ENCODE measurements around the gene EMCN.
A peak's percentile ranks its signal among the peaks of the same experiment; 100 is the strongest.
"Not testable (repeated sequence)": the region's sequence is repeated elsewhere in the genome, so short reads cannot be mapped to it uniquely, and the experiment has no call there.

The EMCN gene

GRCh38 chr4:100431416-100431815, 86.4 kb downstream of the EMCN start:
- ATAC-seq = no peak
- Mint-ChIP-seq H3K4me3 (no peak overlapping the region), H3K9me3 (no peaks in the 10 kb centered on the region), H3K27ac (peak overlapping the region in 1 of 2 donors; percentile 28), H3K27me3 (no peaks in the 10 kb centered on the region), H3K4me1 (no peaks in the 10 kb centered on the region)
- DNase-seq = no peak

- no peaks in the 10 kb centered on the region for H3K9me3 Mint-ChIP-seq
- no peaks in the 10 kb centered on the region for H3K27me3 Mint-ChIP-seq
- DNase-seq (no peak), ATAC-seq (no peak)
- H3K4me1 Mint-ChIP-seq = no peaks in the 10 kb centered on the region
- no peak overlapping the region for H3K4me3 Mint-ChIP-seq
- no peak overlapping the region for H3K27ac Mint-ChIP-seq
Observed at GRCh38 chr4:100430451-100430850, 87.4 kb downstream of the EMCN start.

GRCh38 chr4:100429616-100430015, 88.2 kb downstream of the EMCN start:
- Mint-ChIP-seq H3K4me1 (no peaks in the 10 kb centered on the region), H3K4me3 (no peak overlapping the region), H3K27ac (no peak overlapping the region), H3K9me3 (no peaks in the 10 kb centered on the region), H3K27me3 (no peaks in the 10 kb centered on the region)
- DNase-seq = no peak
- ATAC-seq = no peak

- Mint-ChIP-seq H3K4me3 (no peak overlapping the region), H3K27ac (peak overlapping the region in 1 of 2 donors; percentile 8), H3K4me1 (no peaks in the 10 kb centered on the region), H3K9me3 (no peaks in the 10 kb centered on the region), H3K27me3 (no peaks in the 10 kb centered on the region)
- ATAC-seq = no peak
- DNase-seq = no peak
Observed at GRCh38 chr4:100428051-100428450, 89.8 kb downstream of the EMCN start.

- ATAC-seq = no peak
- Mint-ChIP-seq H3K4me3 (no peak overlapping the region), H3K27ac (no peak overlapping the region), H3K4me1 (no peaks in the 10 kb centered on the region), H3K9me3 (no peaks in the 10 kb centered on the region), H3K27me3 (no peaks in the 10 kb centered on the region)
- no peak for DNase-seq
Observed at GRCh38 chr4:100424376-100424775, 93.4 kb downstream of the EMCN start.

- ATAC-seq = no peak
- H3K27ac Mint-ChIP-seq = no peak overlapping the region
- H3K4me1 Mint-ChIP-seq = no peaks in the 10 kb centered on the region
- H3K27me3 Mint-ChIP-seq = peaks cover 11% of the 10 kb centered on the region
- H3K4me3 Mint-ChIP-seq = no peak overlapping the region
- H3K9me3 Mint-ChIP-seq = no peaks in the 10 kb centered on the region
- DNase-seq = no peak
Observed at GRCh38 chr4:100422894-100423293, 94.9 kb downstream of the EMCN start.

GRCh38 chr4:100421361-100421978, 96.4 kb downstream of the EMCN start:
- Mint-ChIP-seq H3K4me1 (no peaks in the 10 kb centered on the region), H3K9me3 (no peaks in the 10 kb centered on the region), H3K27ac (no peak overlapping the region), H3K4me3 (no peak overlapping the region), H3K27me3 (peaks cover 11% of the 10 kb centered on the region)
- DNase-seq (no peak), ATAC-seq (no peak)

GRCh38 chr4:100420571-100420970, 97.3 kb downstream of the EMCN start:
- H3K4me1 Mint-ChIP-seq = no peaks in the 10 kb centered on the region
- no peak for ATAC-seq
- DNase-seq = no peak
- H3K4me3 Mint-ChIP-seq = no peak overlapping the region
- no peaks in the 10 kb centered on the region for H3K9me3 Mint-ChIP-seq
- peaks cover 11% of the 10 kb centered on the region for H3K27me3 Mint-ChIP-seq
- no peak overlapping the region for H3K27ac Mint-ChIP-seq

- Mint-ChIP-seq H3K4me1 (no peaks in the 10 kb centered on the region), H3K4me3 (no peak overlapping the region), H3K27me3 (peaks cover 11% of the 10 kb centered on the region), H3K27ac (no peak overlapping the region), H3K9me3 (no peaks in the 10 kb centered on the region)
- no peak for DNase-seq
- ATAC-seq = no peak
Observed at GRCh38 chr4:100417565-100417964, 100.3 kb downstream of the EMCN start.

GRCh38 chr4:100414016-100414790, 103.6 kb downstream of the EMCN start:
- ATAC-seq (no peak), DNase-seq (no peak)
- no peaks in the 10 kb centered on the region for H3K9me3 Mint-ChIP-seq
- no peak overlapping the region for H3K27ac Mint-ChIP-seq
- H3K4me1 Mint-ChIP-seq = no peaks in the 10 kb centered on the region
- H3K27me3 Mint-ChIP-seq = peaks cover 10% of the 10 kb centered on the region
- H3K4me3 Mint-ChIP-seq = no peak overlapping the region

GRCh38 chr4:100391863-100392262, 126.0 kb downstream of the EMCN start:
- Mint-ChIP-seq H3K27me3 (peaks cover 5% of the 10 kb centered on the region), H3K27ac (no peak overlapping the region), H3K4me3 (no peak overlapping the region), H3K9me3 (no peaks in the 10 kb centered on the region), H3K4me1 (no peaks in the 10 kb centered on the region)
- DNase-seq = no peak
- ATAC-seq = peak; percentile 67

GRCh38 chr4:100391086-100391485, 126.7 kb downstream of the EMCN start:
- DNase-seq = no peak
- H3K4me1 Mint-ChIP-seq = no peaks in the 10 kb centered on the region
- no peak for ATAC-seq
- H3K4me3 Mint-ChIP-seq = no peak overlapping the region
- no peaks in the 10 kb centered on the region for H3K9me3 Mint-ChIP-seq
- no peaks in the 10 kb centered on the region for H3K27me3 Mint-ChIP-seq
- H3K27ac Mint-ChIP-seq = no peak overlapping the region

- Mint-ChIP-seq H3K27me3 (no peaks in the 10 kb centered on the region), H3K4me3 (no peak overlapping the region), H3K9me3 (peaks cover 0 to 5% of the 10 kb centered on the region in 2 donors), H3K4me1 (no peaks in the 10 kb centered on the region), H3K27ac (no peak overlapping the region)
- DNase-seq (no peak), ATAC-seq (no peak)
Observed at GRCh38 chr4:100386270-100386669, 131.6 kb downstream of the EMCN start.

GRCh38 chr4:100380401-100380800, 137.4 kb downstream of the EMCN start:
- H3K27me3 Mint-ChIP-seq, ATAC-seq, H3K4me3 Mint-ChIP-seq, DNase-seq, H3K4me1 Mint-ChIP-seq, H3K27ac Mint-ChIP-seq: not testable (repeated sequence)
- H3K9me3 Mint-ChIP-seq = peaks cover 6 to 12% of the 10 kb centered on the region in 2 donors

GRCh38 chr4:100379583-100380105, 138.2 kb downstream of the EMCN start:
- Mint-ChIP-seq H3K4me3 (no peak overlapping the region), H3K4me1 (no peaks in the 10 kb centered on the region), H3K27ac (no peak overlapping the region), H3K27me3 (peaks cover 8% of the 10 kb centered on the region), H3K9me3 (peaks cover 6 to 12% of the 10 kb centered on the region in 2 donors)
- DNase-seq = no peak
- ATAC-seq = no peak

GRCh38 chr4:100372432-100372831, 145.4 kb downstream of the EMCN start:
- Mint-ChIP-seq H3K4me1 (no peaks in the 10 kb centered on the region), H3K9me3 (no peaks in the 10 kb centered on the region), H3K4me3 (no peak overlapping the region), H3K27ac (no peak overlapping the region), H3K27me3 (no peaks in the 10 kb centered on the region)
- DNase-seq (no peak), ATAC-seq (no peak)

All from stimulated activated naive CD8-positive, alpha-beta T cell treated with anti-CD3 and anti-CD28 coated beads, Interleukin-15, amount 100 ng/mL, for 72 hours (primary cell).